ENCODE data around the gene CFAP210. TPM values are rescaled to one million over a fixed set of nuclear protein-coding genes. Genes with fewer than 3 reads are reported as not detected.
A peak's percentile ranks its signal among the peaks of the same experiment; 100 is the strongest.

Gene CFAP210
- polyA plus RNA-seq, 2 of the 4 experiments (the other 2 are of a cell fraction) = 0.31 to 0.35 TPM

DNA sequence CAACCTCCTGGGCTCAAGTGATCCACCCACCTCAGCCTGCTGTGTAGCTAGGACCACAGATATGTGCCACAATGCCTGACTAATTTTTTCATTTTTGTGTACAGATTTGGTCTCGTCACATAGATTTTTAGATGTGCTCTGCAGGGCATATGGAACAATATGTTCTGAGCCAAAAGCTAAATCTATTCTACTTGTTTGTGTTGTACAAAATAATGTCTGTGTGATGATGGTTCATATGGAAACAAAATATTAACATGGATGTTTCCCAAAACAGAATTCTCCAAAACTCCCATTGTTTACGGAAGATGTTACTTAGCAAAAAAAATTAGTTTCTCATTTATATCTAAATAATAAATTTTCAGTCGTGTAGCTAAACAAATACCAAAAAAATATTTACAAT, 26.8 kb upstream of the CFAP210 start:
- no peak for FAIRE-seq
- ChIA-PET CTCF (no interaction called here), POLR2A (interaction anchor here (0.6 kb wide), 1 partner anchor 871 kb away, joined by 7 read pairs; no protein-coding TSS in a partner anchor)
- DNase-seq (ENCODE audit: low read depth in 1 of 2, low spot score in 1 of 2) = no peak
- Histone ChIP-seq H3K4me2 (no peak overlapping the region), H3K9me3 (no peaks in the 10 kb centered on the region), H3K27ac (no peak overlapping the region), H3K4me3 (no peak overlapping the region), H3K4me1 (peaks cover 12% of the 10 kb centered on the region)
- no peak for TF ChIP-seq CEBPB (IDR thresholded peaks at IDR 0.05)
- TF ChIP-seq PHF8 (IDR thresholded peaks at IDR 0.05; ENCODE audit: borderline replicate concordance, low read depth) = no peak
- TF ChIP-seq CBX2 (IDR thresholded peaks at IDR 0.05; ENCODE audit: borderline replicate concordance, low read depth) = no peak
- no peak for TF ChIP-seq EHMT2 (IDR thresholded peaks at IDR 0.05; ENCODE audit: low read depth)
- TF ChIP-seq HOXA7 (CRISPR knock-in tag; IDR thresholded peaks at IDR 0.05) = no peak
- TF ChIP-seq TFCP2L1 (CRISPR knock-in tag; IDR thresholded peaks at IDR 0.05) = no peak
- TF ChIP-seq HOXB13 (CRISPR knock-in tag; IDR thresholded peaks at IDR 0.05; ENCODE audit: low read depth) = no peak
- TF ChIP-seq, protein P1, sequence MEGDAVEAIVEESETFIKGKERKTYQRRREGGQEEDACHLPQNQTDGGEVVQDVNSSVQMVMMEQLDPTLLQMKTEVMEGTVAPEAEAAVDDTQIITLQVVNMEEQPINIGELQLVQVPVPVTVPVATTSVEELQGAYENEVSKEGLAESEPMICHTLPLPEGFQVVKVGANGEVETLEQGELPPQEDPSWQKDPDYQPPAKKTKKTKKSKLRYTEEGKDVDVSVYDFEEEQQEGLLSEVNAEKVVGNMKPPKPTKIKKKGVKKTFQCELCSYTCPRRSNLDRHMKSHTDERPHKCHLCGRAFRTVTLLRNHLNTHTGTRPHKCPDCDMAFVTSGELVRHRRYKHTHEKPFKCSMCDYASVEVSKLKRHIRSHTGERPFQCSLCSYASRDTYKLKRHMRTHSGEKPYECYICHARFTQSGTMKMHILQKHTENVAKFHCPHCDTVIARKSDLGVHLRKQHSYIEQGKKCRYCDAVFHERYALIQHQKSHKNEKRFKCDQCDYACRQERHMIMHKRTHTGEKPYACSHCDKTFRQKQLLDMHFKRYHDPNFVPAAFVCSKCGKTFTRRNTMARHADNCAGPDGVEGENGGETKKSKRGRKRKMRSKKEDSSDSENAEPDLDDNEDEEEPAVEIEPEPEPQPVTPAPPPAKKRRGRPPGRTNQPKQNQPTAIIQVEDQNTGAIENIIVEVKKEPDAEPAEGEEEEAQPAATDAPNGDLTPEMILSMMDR (IDR thresholded peaks at IDR 0.05) = no peak
- no peak for TF ChIP-seq EHF (CRISPR knock-in tag; IDR thresholded peaks at IDR 0.05)
- TF ChIP-seq, protein P2, sequence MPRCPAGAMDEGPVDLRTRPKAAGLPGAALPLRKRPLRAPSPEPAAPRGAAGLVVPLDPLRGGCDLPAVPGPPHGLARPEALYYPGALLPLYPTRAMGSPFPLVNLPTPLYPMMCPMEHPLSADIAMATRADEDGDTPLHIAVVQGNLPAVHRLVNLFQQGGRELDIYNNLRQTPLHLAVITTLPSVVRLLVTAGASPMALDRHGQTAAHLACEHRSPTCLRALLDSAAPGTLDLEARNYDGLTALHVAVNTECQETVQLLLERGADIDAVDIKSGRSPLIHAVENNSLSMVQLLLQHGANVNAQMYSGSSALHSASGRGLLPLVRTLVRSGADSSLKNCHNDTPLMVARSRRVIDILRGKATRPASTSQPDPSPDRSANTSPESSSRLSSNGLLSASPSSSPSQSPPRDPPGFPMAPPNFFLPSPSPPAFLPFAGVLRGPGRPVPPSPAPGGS (IDR thresholded peaks at IDR 0.05) = no peak
- no peak for TF ChIP-seq RARB (CRISPR knock-in tag; IDR thresholded peaks at IDR 0.05)
- no peak for TF ChIP-seq NFE2L2 (conservative IDR thresholded peaks at IDR 0.05; ENCODE audit: low read length)
- no peak for TF ChIP-seq NPAS2 (CRISPR knock-in tag; IDR thresholded peaks at IDR 0.05; ENCODE audit: borderline replicate concordance)
- ATAC-seq = no peak
- 49% methylated on average over 3 of the region's 3 CpGs for WGBS (ENCODE audit: missing lambda C conversion rate)

DNA sequence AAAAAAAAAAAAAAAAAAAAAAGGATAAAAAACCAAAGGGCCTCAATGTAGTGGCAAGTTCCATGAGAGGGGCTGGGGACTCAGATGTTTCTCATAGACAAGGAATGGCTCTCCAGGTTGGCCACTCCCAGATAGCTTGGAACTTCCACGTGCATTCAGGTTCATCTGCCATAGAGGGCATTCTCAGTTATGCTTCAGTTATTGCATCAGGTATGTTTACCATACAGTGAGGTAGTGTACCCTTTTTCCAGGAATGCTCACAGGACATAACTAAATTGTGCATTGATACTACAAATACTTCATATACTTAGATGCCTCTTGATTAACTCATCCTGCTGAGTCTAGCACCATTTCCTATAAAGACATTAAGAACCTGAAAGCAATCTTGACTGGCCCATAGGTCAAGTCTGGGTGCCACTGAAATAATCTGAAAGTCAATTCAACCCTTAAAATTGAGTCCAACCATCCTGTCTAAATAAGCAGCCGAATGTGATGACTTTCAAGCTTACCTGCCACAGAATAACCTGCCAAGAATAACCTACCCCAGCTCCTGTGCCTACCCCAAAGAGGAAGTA, 24.8 kb upstream of the CFAP210 start:
- H3K9me3 ChIP-seq = no peaks in the 10 kb centered on the region
- 72% methylated on average over 2 of the region's 2 CpGs for WGBS (ENCODE audit: missing lambda C conversion rate)
- ATAC-seq = peak in 1 of 2 experiments; percentile 22; a peak in 1 of 6 replicates
- H3K4me1 ChIP-seq = peaks cover 12% of the 10 kb centered on the region
- ChIA-PET CTCF (no interaction called here), POLR2A (no interaction called here)
- no peak for TF ChIP-seq TFCP2L1 (CRISPR knock-in tag; IDR thresholded peaks at IDR 0.05)
- TF ChIP-seq HEYL (CRISPR knock-in tag; IDR thresholded peaks at IDR 0.05) = no peak
- no peak for TF ChIP-seq POLR2A (IDR thresholded peaks at IDR 0.05; ENCODE audit: low read length)
- TF ChIP-seq CEBPB (IDR thresholded peaks at IDR 0.05) = no peak
- no peak for TF ChIP-seq FOSL2 (IDR thresholded peaks at IDR 0.05)
- no peak for TF ChIP-seq FOSL2 (CRISPR knock-in tag; IDR thresholded peaks at IDR 0.05)
- no peak for TF ChIP-seq CBX8 (IDR thresholded peaks at IDR 0.05)
- no peak for TF ChIP-seq CBX2 (IDR thresholded peaks at IDR 0.05; ENCODE audit: borderline replicate concordance, low read depth)
- TF ChIP-seq SMC3 (IDR thresholded peaks at IDR 0.05) = no peak
- no peak for TF ChIP-seq CHD4 (IDR thresholded peaks at IDR 0.05; ENCODE audit: borderline replicate concordance)
- TF ChIP-seq RFX5 (IDR thresholded peaks at IDR 0.05) = no peak
- TF ChIP-seq NPAS2 (CRISPR knock-in tag; IDR thresholded peaks at IDR 0.05; ENCODE audit: borderline replicate concordance) = no peak
- no peak for TF ChIP-seq MAFK (IDR thresholded peaks at IDR 0.05; ENCODE audit: partially characterized antibody)
- TF ChIP-seq BHLHE40 (IDR thresholded peaks at IDR 0.05; ENCODE audit: low read depth, low read length) = no peak
- no peak for TF ChIP-seq FOXS1 (CRISPR knock-in tag; IDR thresholded peaks at IDR 0.05)
- TF ChIP-seq, protein P3, sequence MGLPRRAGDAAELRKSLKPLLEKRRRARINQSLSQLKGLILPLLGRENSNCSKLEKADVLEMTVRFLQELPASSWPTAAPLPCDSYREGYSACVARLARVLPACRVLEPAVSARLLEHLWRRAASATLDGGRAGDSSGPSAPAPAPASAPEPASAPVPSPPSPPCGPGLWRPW (IDR thresholded peaks at IDR 0.05) = no peak
- no peak for TF ChIP-seq JUN (IDR thresholded peaks at IDR 0.05)
- TF ChIP-seq RAD21 (conservative IDR thresholded peaks at IDR 0.05 in 1 of 2, IDR thresholded peaks at IDR 0.05 in 1 of 2) = no peak
- TF ChIP-seq KDM5A (IDR thresholded peaks at IDR 0.05) = no peak
- TF ChIP-seq PHF8 (IDR thresholded peaks at IDR 0.05; ENCODE audit: borderline replicate concordance, low read depth) = no peak
- TF ChIP-seq HOXA7 (CRISPR knock-in tag; IDR thresholded peaks at IDR 0.05) = no peak
- no peak overlapping the region for H3K4me2 ChIP-seq
- FAIRE-seq = no peak
- no peak overlapping the region for H3K27ac ChIP-seq
- DNase-seq (ENCODE audit: low read depth in 1 of 2, low spot score in 1 of 2) = no peak
- no peak overlapping the region for H3K4me3 ChIP-seq
